ENCODE results near the gene MARF1. TPM values are rescaled to one million over a fixed set of nuclear protein-coding genes. Genes with fewer than 3 reads are reported as not detected.
"Not testable (repeated sequence)": the region's sequence is repeated elsewhere in the genome, so short reads cannot be mapped to it uniquely, and the experiment has no call there.

MARF1 gene
- total RNA-seq, 1 donor from 2014 or later, result 19.8 TPM

DNA sequence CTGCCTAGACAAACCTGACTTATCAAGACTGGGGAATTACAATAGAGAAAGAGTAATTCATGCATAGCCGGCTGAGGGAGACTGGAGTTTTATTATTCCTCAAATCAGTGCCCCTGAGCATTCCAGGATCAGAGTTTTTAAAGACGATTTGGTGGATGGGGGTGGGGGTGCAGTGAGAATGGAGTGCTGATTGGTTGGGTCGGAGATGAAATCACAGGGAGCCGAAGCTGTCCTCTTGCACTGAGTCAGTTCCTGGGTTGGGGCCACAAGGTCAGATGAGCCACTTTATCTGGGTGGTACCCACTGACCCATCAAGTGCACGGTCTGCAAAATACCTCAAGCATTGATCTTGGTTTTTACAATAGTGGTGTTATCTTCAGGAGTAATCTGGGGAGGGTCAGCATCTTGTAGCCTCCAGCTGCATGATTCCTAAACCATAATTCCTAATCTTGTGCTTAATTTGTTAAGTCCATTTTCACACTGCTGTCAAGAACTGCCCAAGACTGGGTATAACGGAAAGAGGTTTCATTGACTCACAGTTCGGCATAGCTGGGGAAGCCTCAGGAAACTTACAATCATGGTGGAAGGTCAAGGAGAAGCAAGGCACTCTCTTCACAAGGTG lies 69.6 kb downstream of the MARF1 start:
- Histone ChIP-seq H3K27me3 (ENCODE audit: control insufficient read depth, insufficient read depth, low read length) (no peaks in the 10 kb centered on the region), H3K36me3 (ENCODE audit: control insufficient read depth, insufficient read depth, low read length) (no peaks in the 10 kb centered on the region), H3K4me3 (ENCODE audit: low read depth, low read length) (no peak overlapping the region)
- no peak for DNase-seq (ENCODE audit: low read depth)
- TF ChIP-seq, protein P1, sequence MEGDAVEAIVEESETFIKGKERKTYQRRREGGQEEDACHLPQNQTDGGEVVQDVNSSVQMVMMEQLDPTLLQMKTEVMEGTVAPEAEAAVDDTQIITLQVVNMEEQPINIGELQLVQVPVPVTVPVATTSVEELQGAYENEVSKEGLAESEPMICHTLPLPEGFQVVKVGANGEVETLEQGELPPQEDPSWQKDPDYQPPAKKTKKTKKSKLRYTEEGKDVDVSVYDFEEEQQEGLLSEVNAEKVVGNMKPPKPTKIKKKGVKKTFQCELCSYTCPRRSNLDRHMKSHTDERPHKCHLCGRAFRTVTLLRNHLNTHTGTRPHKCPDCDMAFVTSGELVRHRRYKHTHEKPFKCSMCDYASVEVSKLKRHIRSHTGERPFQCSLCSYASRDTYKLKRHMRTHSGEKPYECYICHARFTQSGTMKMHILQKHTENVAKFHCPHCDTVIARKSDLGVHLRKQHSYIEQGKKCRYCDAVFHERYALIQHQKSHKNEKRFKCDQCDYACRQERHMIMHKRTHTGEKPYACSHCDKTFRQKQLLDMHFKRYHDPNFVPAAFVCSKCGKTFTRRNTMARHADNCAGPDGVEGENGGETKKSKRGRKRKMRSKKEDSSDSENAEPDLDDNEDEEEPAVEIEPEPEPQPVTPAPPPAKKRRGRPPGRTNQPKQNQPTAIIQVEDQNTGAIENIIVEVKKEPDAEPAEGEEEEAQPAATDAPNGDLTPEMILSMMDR (IDR thresholded peaks at IDR 0.05; ENCODE audit: insufficient read depth, low read length, poor library complexity, severe bottlenecking), result no peak

DNA sequence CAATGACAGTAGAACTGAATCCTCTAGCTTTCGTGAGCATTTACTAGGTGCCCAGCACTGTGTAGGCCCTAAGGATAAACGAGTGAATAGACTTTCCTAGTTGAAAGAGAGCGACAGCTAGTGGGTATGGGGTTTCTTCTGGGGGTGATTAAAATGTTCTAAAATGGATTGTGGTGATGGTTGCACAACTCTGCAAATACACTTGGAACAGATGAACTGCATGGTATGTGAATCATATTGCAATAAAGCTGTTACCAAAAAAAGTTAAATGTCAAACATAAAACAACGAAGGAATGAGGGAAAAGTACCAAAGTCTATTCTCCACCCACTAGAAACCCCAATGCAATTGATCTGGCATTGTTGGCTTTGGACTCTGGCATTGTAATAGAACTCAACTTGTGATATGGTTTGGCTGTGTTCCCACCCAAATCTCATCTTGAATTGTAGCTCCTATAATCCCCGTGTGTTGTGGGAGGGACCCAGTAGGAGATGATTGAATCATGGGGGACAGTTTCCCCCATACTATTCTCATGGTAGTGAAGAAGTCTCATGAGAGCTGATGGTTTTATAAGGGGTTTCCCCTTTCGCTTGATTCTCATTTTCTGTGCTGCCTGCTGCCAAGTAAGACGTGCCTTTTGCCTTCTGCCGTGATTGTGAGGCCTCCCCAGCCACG lies 70.5 kb downstream of the MARF1 start:
- TF ChIP-seq, protein P1 (IDR thresholded peaks at IDR 0.05; ENCODE audit: insufficient read depth, low read length, poor library complexity, severe bottlenecking), result no peak
- no peaks in the 10 kb centered on the region for H3K36me3 ChIP-seq (ENCODE audit: control insufficient read depth, insufficient read depth, low read length)
- no peaks in the 10 kb centered on the region for H3K27me3 ChIP-seq (ENCODE audit: control insufficient read depth, insufficient read depth, low read length)
- H3K4me3 ChIP-seq (ENCODE audit: low read depth, low read length), result no peak overlapping the region
- no peak for DNase-seq (ENCODE audit: low read depth)

DNA sequence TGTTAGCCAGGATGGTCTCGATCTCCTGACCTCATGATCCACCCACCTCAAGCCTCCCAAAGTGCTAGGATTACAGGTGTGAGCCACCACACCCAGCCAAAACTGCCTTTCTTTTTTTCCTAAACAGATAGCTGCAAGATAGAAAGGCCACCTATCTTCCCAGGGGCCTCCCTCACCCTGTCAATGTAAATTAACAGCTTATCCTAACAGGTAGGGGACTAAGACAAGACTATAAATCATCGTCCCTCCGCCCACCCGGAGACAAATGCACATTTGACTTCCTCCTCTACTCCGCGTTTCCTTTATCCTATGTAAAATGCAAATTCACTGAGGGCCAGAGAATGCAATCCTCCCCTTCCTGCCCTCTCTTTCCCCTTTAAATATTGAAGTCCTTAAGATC lies 71.4 kb downstream of the MARF1 start:
- Histone ChIP-seq H3K36me3 (ENCODE audit: control insufficient read depth, insufficient read depth, low read length) (no peaks in the 10 kb centered on the region), H3K4me3 (ENCODE audit: low read depth, low read length) (no peak overlapping the region), H3K27me3 (ENCODE audit: control insufficient read depth, insufficient read depth, low read length) (no peaks in the 10 kb centered on the region)
- DNase-seq (ENCODE audit: low read depth), result no peak
- TF ChIP-seq, protein P1 (IDR thresholded peaks at IDR 0.05; ENCODE audit: insufficient read depth, low read length, poor library complexity, severe bottlenecking), result no peak

DNA sequence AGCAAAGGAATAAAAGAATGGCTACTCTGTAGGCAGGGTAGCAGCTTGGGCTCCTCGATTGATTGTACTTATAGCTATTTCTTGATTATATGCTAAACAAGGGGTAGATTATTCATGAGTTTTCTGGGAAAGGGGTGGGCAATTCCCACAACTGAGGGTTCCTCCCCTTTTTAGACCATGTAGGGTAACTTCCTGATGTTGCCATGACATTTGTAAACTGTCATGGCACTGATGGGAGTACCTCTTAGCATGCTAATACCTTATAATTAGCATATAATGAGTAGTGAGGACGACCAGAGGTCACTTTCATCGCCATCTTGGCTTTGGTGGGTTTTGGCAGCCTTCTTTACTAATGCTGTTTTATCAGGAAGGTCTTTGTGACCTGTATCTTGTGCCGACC lies 72.3 kb downstream of the MARF1 start:
- not testable (repeated sequence) for H3K36me3 ChIP-seq (ENCODE audit: control insufficient read depth, insufficient read depth, low read length); H3K27me3 ChIP-seq (ENCODE audit: control insufficient read depth, insufficient read depth, low read length); H3K4me3 ChIP-seq (ENCODE audit: low read depth, low read length); DNase-seq (ENCODE audit: low read depth)

DNA sequence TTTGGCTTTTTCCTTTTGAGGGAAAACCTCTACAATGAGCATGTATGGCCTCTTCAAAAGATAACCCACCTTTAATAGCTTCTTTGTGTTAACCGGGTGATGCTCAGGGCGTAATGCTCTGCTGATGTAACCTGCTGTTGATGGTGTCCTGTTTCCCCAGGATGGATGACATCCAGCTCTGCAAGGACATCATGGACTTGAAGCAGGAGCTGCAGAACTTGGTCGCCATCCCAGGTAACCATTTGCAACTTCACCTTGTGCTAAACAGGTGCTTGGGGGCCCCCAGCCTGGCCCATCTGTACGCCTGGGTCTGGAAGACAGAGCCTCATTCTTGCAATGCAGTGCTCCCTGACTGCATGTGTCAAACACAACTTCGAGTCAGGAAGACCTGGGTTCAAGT lies 75.1 kb downstream of the MARF1 start:
- DNase-seq (ENCODE audit: low read depth), result no peak
- Histone ChIP-seq H3K4me3 (ENCODE audit: low read depth, low read length) (no peak overlapping the region), H3K27me3 (ENCODE audit: control insufficient read depth, insufficient read depth, low read length) (no peaks in the 10 kb centered on the region), H3K36me3 (ENCODE audit: control insufficient read depth, insufficient read depth, low read length) (no peaks in the 10 kb centered on the region)
- TF ChIP-seq, protein P1 (IDR thresholded peaks at IDR 0.05; ENCODE audit: insufficient read depth, low read length, poor library complexity, severe bottlenecking), result no peak

DNA sequence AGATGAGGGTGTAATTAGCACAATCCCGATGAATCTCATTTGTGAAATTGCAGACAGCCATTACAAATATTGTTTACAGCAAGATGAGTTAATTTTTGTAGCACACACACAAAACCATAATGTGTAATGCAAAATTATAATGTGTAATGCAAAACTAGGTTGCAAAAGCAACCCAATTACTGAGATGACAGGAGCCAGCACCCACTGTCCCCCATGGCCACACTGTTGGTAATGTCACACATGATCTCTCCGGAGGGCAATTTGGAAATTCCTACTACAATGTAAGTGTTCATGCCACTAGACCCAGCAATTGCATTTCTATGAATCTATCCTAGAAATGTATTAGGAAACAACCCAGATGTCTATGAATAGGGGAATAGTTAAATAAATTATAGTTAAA lies 76.9 kb downstream of the MARF1 start:
- DNase-seq (ENCODE audit: low read depth), result no peak
- TF ChIP-seq, protein P1 (IDR thresholded peaks at IDR 0.05; ENCODE audit: insufficient read depth, low read length, poor library complexity, severe bottlenecking), result no peak
- Histone ChIP-seq H3K4me3 (ENCODE audit: low read depth, low read length) (no peak overlapping the region), H3K27me3 (ENCODE audit: control insufficient read depth, insufficient read depth, low read length) (no peaks in the 10 kb centered on the region), H3K36me3 (ENCODE audit: control insufficient read depth, insufficient read depth, low read length) (no peaks in the 10 kb centered on the region)
